ENCODE results near the gene SAPCD2. TPM values are rescaled to one million over a fixed set of nuclear protein-coding genes. Genes with fewer than 3 reads are reported as not detected.

The SAPCD2 gene
- total RNA-seq, 4 donors from 2014 or later: 0.15 to 5.9 (median 1.0) TPM; not detected in 1

- no peak for TF ChIP-seq POLR2A (IDR thresholded peaks at IDR 0.05)
- TF ChIP-seq CTCF (IDR thresholded peaks at IDR 0.05): no peak
- intact Hi-C loops (cut with DNase I; ENCODE audit: low total_unique reads): no loop called here
- Histone ChIP-seq H3K4me3 (no peak overlapping the region), H3K9me3 (no peaks in the 10 kb centered on the region), H3K36me3 (no peaks in the 10 kb centered on the region), H3K27ac (no peak overlapping the region), H3K27me3 (no peaks in the 10 kb centered on the region), H3K4me1 (no peaks in the 10 kb centered on the region)
- no peak for DNase-seq
Observed at GRCh38 chr9:137021568-137021978, 48.8 kb downstream of the SAPCD2 start.

GRCh38 chr9:137020771-137021567 lies 49.4 kb downstream of the SAPCD2 start:
- intact Hi-C loops (cut with DNase I; ENCODE audit: low total_unique reads): no loop called here
- no peaks in the 10 kb centered on the region for H3K36me3 ChIP-seq
- DNase-seq: no peak
- H3K4me3 ChIP-seq: no peak overlapping the region
- H3K9me3 ChIP-seq: no peaks in the 10 kb centered on the region
- H3K27ac ChIP-seq: no peak overlapping the region
- TF ChIP-seq POLR2A (IDR thresholded peaks at IDR 0.05): no peak
- no peak for TF ChIP-seq CTCF (IDR thresholded peaks at IDR 0.05)
- H3K4me1 ChIP-seq: no peaks in the 10 kb centered on the region
- no peaks in the 10 kb centered on the region for H3K27me3 ChIP-seq

GRCh38 chr9:137019891-137020683 lies 50.3 kb downstream of the SAPCD2 start:
- Histone ChIP-seq H3K27ac (no peak overlapping the region), H3K9me3 (no peaks in the 10 kb centered on the region), H3K27me3 (no peaks in the 10 kb centered on the region), H3K4me3 (no peak overlapping the region), H3K4me1 (no peaks in the 10 kb centered on the region), H3K36me3 (no peaks in the 10 kb centered on the region)
- no peak for DNase-seq
- intact Hi-C loops (cut with DNase I; ENCODE audit: low total_unique reads): no loop called here
- TF ChIP-seq POLR2A (IDR thresholded peaks at IDR 0.05) (no peak), CTCF (IDR thresholded peaks at IDR 0.05) (no peak)

- TF ChIP-seq POLR2A (IDR thresholded peaks at IDR 0.05) (no peak), CTCF (IDR thresholded peaks at IDR 0.05) (no peak)
- no peak overlapping the region for H3K4me3 ChIP-seq
- no peak for DNase-seq
- no peaks in the 10 kb centered on the region for H3K36me3 ChIP-seq
- no peak overlapping the region for H3K27ac ChIP-seq
- H3K4me1 ChIP-seq: no peaks in the 10 kb centered on the region
- H3K27me3 ChIP-seq: no peaks in the 10 kb centered on the region
- intact Hi-C loops (cut with DNase I; ENCODE audit: low total_unique reads): no loop called here
- H3K9me3 ChIP-seq: no peaks in the 10 kb centered on the region
Observed at GRCh38 chr9:137018761-137019559, 51.4 kb downstream of the SAPCD2 start.

Measured in uterus (tissue), 4 donors.